ENCODE measurements around the gene TFAP2E. TPM values are rescaled to one million over a fixed set of nuclear protein-coding genes. Genes with fewer than 3 reads are reported as not detected.

TFAP2E gene
- total and polyA plus RNA-seq, 11 donors = 0.12 to 0.57 (median 0.29) TPM; not detected in 3

DNA sequence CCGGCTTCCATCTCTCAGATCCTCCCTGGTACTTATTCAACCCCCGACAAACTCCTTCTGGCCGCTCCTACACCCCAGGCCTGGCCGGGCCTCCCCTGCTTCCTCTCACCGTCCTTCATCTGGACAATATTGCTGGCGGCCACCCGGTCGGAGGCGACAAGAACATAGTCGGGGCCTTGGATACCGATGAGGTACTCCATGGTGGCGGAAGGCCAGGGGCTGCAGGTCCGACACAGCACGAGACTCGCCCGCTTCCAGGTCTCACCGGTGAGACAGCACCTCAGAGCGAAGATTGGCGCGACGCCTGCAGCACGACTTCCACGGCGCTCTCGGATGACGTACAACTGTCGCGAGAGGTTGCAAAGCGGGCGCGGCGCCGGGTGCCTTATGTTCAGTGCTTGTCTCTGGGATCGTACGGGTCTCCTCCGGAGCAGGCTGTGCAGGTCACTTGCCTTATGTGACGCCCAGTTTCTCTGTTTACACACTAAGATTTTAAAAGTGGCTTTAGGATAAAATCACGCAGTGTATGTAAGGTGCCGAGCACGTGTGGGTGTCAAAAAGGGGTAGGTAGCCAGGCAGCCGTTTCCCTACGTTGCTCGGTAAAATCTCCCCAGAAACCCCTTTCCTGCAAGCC lies 68.2 kb downstream of the TFAP2E start, which contains the start of gene PSMB2:
PSMB2 (minus strand) TSS at position 294 of the 634 bp plus-strand sequence; CDS start at position 200, 94 bp downstream.
- Histone ChIP-seq H3K27me3 (peaks cover 0 to 16% (median 0%) of the 10 kb centered on the region in 9 donors), H3K4me3 (peak within 1 kb of the TSS; percentile 69 to 96 (median 82)), H3K27ac (peak within 1 kb of the TSS; percentile 69 to 95 (median 88)), H3K36me3 (peaks cover 0 to under 1% (median 0%) of the 10 kb centered on the region in 9 donors), H3K4me1 (peaks cover 0 to 50% (median 39%) of the 10 kb centered on the region in 12 donors), H3K9me3 (no peaks in the 10 kb centered on the region)
- 0% methylated on average over 21 to 43 of the region's 43 CpGs for WGBS, 4 donors
- ATAC-seq (peak; percentile 96 to 98 (median 98)), DNase-seq (peak; percentile 94 to 97 (median 95))
- TF ChIP-seq, protein P1, sequence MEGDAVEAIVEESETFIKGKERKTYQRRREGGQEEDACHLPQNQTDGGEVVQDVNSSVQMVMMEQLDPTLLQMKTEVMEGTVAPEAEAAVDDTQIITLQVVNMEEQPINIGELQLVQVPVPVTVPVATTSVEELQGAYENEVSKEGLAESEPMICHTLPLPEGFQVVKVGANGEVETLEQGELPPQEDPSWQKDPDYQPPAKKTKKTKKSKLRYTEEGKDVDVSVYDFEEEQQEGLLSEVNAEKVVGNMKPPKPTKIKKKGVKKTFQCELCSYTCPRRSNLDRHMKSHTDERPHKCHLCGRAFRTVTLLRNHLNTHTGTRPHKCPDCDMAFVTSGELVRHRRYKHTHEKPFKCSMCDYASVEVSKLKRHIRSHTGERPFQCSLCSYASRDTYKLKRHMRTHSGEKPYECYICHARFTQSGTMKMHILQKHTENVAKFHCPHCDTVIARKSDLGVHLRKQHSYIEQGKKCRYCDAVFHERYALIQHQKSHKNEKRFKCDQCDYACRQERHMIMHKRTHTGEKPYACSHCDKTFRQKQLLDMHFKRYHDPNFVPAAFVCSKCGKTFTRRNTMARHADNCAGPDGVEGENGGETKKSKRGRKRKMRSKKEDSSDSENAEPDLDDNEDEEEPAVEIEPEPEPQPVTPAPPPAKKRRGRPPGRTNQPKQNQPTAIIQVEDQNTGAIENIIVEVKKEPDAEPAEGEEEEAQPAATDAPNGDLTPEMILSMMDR (IDR thresholded peaks at IDR 0.05) = peak in 1 of 12 donors; percentile 8
- TF ChIP-seq POLR2A (IDR thresholded peaks at IDR 0.05) = peak in 1 of 2 donors; percentile 61
- intact Hi-C loops (cut with DNase I) = loop anchor here in 5 of 10 donors (2.0 to 10.0 kb wide), 4 partner anchors 73 to 127 kb away; partner anchors contain the start of genes C1orf216 (in 5 of the 5) and CLSPN (in 1 of the 5)

DNA sequence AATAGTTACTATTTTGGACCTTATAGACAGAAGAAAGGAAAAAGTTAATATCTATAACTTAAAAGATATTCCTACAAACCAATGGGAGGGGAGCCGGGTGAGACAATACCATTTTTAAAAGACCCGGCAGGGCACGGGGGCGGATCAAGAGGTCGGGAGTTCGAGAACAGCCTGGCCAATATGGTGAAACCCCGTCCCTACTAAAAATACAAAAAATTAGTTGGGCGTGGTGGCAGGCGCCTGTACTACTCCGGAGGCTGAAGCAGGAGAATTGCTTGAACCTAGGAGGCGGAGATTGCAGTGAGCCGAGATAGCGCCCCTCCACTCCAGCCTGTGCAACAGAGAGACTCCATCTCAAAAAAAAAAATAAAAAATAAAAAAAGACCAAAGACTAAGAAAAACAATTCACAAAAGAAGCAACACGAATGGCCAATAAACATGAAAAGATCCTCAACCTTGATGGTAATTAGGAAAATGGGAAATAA lies 69.4 kb downstream of the TFAP2E start:
- DNase-seq (no peak), ATAC-seq (no peak)
- WGBS, 4 donors = 37 to 47% (median 44%) methylated on average over 14 of the region's 14 CpGs
- Histone ChIP-seq H3K4me1 (peaks cover 0 to 38% (median 28%) of the 10 kb centered on the region in 12 donors), H3K27ac (peak overlapping the region in 8 of 12 donors; percentile 76 to 95 (median 88)), H3K9me3 (no peaks in the 10 kb centered on the region), H3K4me3 (peak overlapping the region; percentile 69 to 96 (median 82)), H3K36me3 (no peaks in the 10 kb centered on the region), H3K27me3 (peaks cover 0 to 16% (median 0%) of the 10 kb centered on the region in 9 donors)
- TF ChIP-seq POLR2A (IDR thresholded peaks at IDR 0.05) = no peak
- TF ChIP-seq, protein P1 (IDR thresholded peaks at IDR 0.05) = no peak
- intact Hi-C loops (cut with DNase I) = loop anchor here in 4 of 10 donors (5.0 to 10.0 kb wide), 2 partner anchors 72 to 75 kb away; partner anchors contain the start of gene C1orf216 (in 4 of the 4)

DNA sequence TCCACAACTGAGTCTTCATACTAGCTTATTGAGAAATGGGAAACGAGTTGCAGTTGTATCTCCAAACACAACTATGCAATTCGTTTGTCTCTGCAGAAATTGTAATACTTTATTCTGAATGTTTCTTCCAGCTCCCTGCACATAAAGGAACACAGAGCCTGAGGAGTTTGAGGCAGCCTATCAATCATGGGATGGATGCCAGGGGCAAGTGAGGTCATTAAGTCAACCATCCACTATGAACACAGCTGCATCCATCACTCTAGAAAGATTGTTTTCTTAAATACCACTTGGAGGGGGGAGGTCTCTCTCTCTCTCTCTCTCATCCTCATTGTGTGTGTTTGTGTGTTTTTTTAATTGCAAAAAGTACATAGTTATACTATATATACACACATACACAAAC lies 71.1 kb downstream of the TFAP2E start:
- no peak for ATAC-seq
- H3K27me3 ChIP-seq = peaks cover 0 to 16% (median 0%) of the 10 kb centered on the region in 9 donors
- H3K4me1 ChIP-seq = peaks cover 0 to 21% (median 15%) of the 10 kb centered on the region in 12 donors
- TF ChIP-seq, protein P1 (IDR thresholded peaks at IDR 0.05) = no peak
- no peak for TF ChIP-seq POLR2A (IDR thresholded peaks at IDR 0.05)
- intact Hi-C loops (cut with DNase I) = loop anchor here in 4 of 10 donors (5.0 to 10.0 kb wide), 2 partner anchors 71 to 73 kb away; partner anchors contain the start of gene C1orf216 (in 4 of the 4)
- 40 to 50% (median 47%) methylated on average over 2 of the region's 2 CpGs for WGBS, 4 donors
- H3K4me3 ChIP-seq = no peak overlapping the region
- DNase-seq = no peak
- no peaks in the 10 kb centered on the region for H3K36me3 ChIP-seq
- no peak overlapping the region for H3K27ac ChIP-seq
- no peaks in the 10 kb centered on the region for H3K9me3 ChIP-seq

Other genes starting within 250 kb of the TFAP2E start
- 100 to 1,000 TPM in 2 of 9 donors, 10 to 100 TPM in 7; 58.3 to 108 (median 78.3) TPM for gene KIAA0319L, start 15.9 kb upstream of the TFAP2E start, total RNA-seq
- 10 to 100 TPM; 21.0 to 41.1 TPM for gene KIAA0319L, start 15.9 kb upstream of the TFAP2E start, polyA plus RNA-seq
- gene NCDN, start 15.5 kb upstream of the TFAP2E start, total RNA-seq = 10 to 100 TPM; 20.7 to 44.4 (median 35.3) TPM
- gene NCDN, start 15.5 kb upstream of the TFAP2E start, polyA plus RNA-seq = 10 to 100 TPM; 14.6 to 27.0 TPM
- 10 to 100 TPM; 36.3 to 60.0 (median 41.7) TPM for gene PSMB2, start 68.2 kb downstream of the TFAP2E start, total RNA-seq
- 10 to 100 TPM; 41.1 to 50.5 TPM for gene PSMB2, start 68.2 kb downstream of the TFAP2E start, polyA plus RNA-seq
- 10 to 100 TPM in 4 of 9 donors, 1 to 10 TPM in 5; 8.4 to 13.6 (median 9.9) TPM for gene C1orf216, start 145.6 kb downstream of the TFAP2E start, total RNA-seq
- gene C1orf216, start 145.6 kb downstream of the TFAP2E start, polyA plus RNA-seq = 10 to 100 TPM in 1 of 2 donors, 1 to 10 TPM in 1; 5.1 to 14.7 TPM
- gene CLSPN, start 196.7 kb downstream of the TFAP2E start, total RNA-seq = 1 to 10 TPM in 1 of 9 donors, under 1 TPM in 8; 0.22 to 6.3 (median 0.35) TPM
- under 1 TPM; 0.23 to 0.25 TPM for gene CLSPN, start 196.7 kb downstream of the TFAP2E start, polyA plus RNA-seq
- gene AGO4, start 234.7 kb downstream of the TFAP2E start, total RNA-seq = 10 to 100 TPM; 12.4 to 24.8 (median 18.8) TPM
- 10 to 100 TPM in 1 of 2 donors, 1 to 10 TPM in 1; 6.2 to 10.2 TPM for gene AGO4, start 234.7 kb downstream of the TFAP2E start, polyA plus RNA-seq